ENCODE data around the gene CASP1. TPM values are rescaled to one million over a fixed set of nuclear protein-coding genes. Genes with fewer than 3 reads are reported as not detected.
"Not testable (repeated sequence)": the region's sequence is repeated elsewhere in the genome, so short reads cannot be mapped to it uniquely, and the experiment has no call there.

Gene CASP1
- total RNA-seq, 1 donor = 12.3 TPM

- no peak overlapping the region for H3K4me3 ChIP-seq (ENCODE audit: low read depth, low read length)
- no peak for TF ChIP-seq CTCF (IDR thresholded peaks at IDR 0.05; ENCODE audit: insufficient read depth, low read length)
- no peak for DNase-seq (ENCODE audit: low read depth)
Observed at GRCh38 chr11:105040703-105041102, 5.8 kb upstream of the CASP1 start.

- peak overlapping the region; percentile 60 for H3K4me3 ChIP-seq (ENCODE audit: low read depth, low read length)
- not testable (repeated sequence) for DNase-seq (ENCODE audit: low read depth)
Observed at GRCh38 chr11:105034388-105034787, 556 bp downstream of the CASP1 start.

GRCh38 chr11:105033781-105034180 is 1.2 kb downstream of the CASP1 start:
- H3K4me3 ChIP-seq (ENCODE audit: low read depth, low read length) = no peak overlapping the region
- DNase-seq (ENCODE audit: low read depth) = no peak
- TF ChIP-seq CTCF (IDR thresholded peaks at IDR 0.05; ENCODE audit: insufficient read depth, low read length) = no peak

DNA sequence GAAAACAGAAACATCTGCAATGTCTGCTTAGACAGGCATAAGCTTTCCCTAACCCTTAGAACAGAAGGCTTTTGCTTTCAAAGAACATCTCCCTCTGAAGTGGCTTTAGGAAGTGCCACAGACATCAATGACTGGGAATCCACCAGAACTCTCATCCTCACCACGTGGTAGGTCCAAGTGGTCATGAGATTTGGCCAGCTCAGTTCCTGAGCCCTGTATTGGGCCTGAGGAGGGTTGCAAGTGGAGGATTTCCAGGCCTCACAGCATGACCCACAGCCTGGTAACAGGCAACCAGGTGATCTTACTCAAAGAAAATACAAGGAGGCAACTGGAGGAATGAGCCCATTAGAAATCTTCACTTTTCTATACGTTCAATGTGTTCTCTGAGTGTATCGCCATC is 1.6 kb downstream of the CASP1 start:
- no peak for TF ChIP-seq CTCF (IDR thresholded peaks at IDR 0.05; ENCODE audit: insufficient read depth, low read length)
- DNase-seq (ENCODE audit: low read depth) = no peak
- no peak overlapping the region for H3K4me3 ChIP-seq (ENCODE audit: low read depth, low read length)

DNA sequence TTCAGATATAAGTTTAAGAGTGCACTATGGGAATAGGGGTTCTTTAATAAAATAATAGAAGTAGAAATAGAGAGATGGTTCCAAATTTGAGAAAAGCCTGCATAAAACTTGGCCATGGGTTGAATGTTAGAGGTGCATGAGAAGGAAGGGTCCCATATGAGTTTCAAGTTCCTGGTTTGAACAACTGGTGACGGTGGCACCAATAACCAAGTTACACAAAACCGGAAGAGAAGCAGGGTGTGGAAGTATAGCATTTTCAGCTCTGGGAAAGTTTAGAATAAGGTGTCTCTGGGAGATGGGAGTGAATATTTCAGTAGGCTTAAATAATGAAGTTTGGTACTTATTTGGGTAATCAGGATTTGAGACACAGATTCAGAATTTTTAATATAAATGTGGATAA is 2.4 kb downstream of the CASP1 start:
- no peak for DNase-seq (ENCODE audit: low read depth)
- TF ChIP-seq CTCF (IDR thresholded peaks at IDR 0.05; ENCODE audit: insufficient read depth, low read length) = no peak
- no peak overlapping the region for H3K4me3 ChIP-seq (ENCODE audit: low read depth, low read length)

GRCh38 chr11:105027678-105028077 is 7.3 kb downstream of the CASP1 start:
- no peak for TF ChIP-seq CTCF (IDR thresholded peaks at IDR 0.05; ENCODE audit: insufficient read depth, low read length)
- H3K4me3 ChIP-seq (ENCODE audit: low read depth, low read length) = no peak overlapping the region
- no peak for DNase-seq (ENCODE audit: low read depth)

DNA sequence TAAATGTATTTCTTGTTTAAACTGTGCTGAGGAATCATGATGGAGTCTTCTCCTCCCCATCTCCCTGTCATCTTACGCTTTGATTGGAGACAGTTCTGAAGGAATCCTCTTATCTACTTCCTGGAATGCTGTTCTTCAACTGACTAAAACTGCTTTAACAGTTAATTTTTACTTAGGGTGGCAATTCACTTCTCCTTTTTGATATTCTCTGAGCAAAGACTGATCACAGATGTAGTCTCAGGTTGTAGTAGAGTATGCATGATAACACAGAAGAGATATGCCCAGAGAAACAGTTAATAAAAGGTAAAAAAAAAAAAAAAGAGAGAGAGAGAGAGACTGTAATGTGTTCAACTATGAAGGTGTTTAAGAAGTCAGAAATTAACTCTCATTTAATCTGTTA is 10.6 kb downstream of the CASP1 start:
- H3K4me3 ChIP-seq (ENCODE audit: low read depth, low read length) = no peak overlapping the region
- TF ChIP-seq CTCF (IDR thresholded peaks at IDR 0.05; ENCODE audit: insufficient read depth, low read length) = no peak
- no peak for DNase-seq (ENCODE audit: low read depth)

Measured in fibroblast of the aortic adventitia (primary cell).